Activated CD4-positive, CD25-positive, alpha-beta regulatory T cell treated with anti-CD3 and anti-CD28 coated beads, Interleukin-2, amount 50 U/mL, for 16 hours (primary cell): ENCODE results near the gene CLEC9A.
"Not testable (repeated sequence)": the region's sequence is repeated elsewhere in the genome, so short reads cannot be mapped to it uniquely, and the experiment has no call there.

Experiments used
- DNase-seq: peaks from one replicate; pipeline ENCODE4 v3.0.0-alpha.2; 2020; ENCODE audit warnings: low read depth, low spot score

The CLEC9A gene

GRCh38 chr12:10030446-10030845, at the start of gene CLEC9A:
Gene CLEC9A, plus strand, starts transcription at chr12:10030682. Its CDS starts 22,006 bp downstream, at chr12:10052688.
- no peak for DNase-seq

- DNase-seq, result no peak
Measured at GRCh38 chr12:9991876-9992275, 38.6 kb upstream of the CLEC9A start.

- DNase-seq, result no peak
Measured at GRCh38 chr12:9992296-9992695, 38.2 kb upstream of the CLEC9A start.

GRCh38 chr12:9999016-9999415, 31.5 kb upstream of the CLEC9A start, which contains the start of gene CLEC1B:
Gene CLEC1B, minus strand, starts transcription at chr12:9999121. Its CDS starts 21 bp downstream, at chr12:9999100.
- no peak for DNase-seq

GRCh38 chr12:10001171-10001776, 29.2 kb upstream of the CLEC9A start:
- DNase-seq, result no peak

GRCh38 chr12:10012630-10013330, 17.7 kb upstream of the CLEC9A start:
- no peak for DNase-seq

- DNase-seq, result no peak
Measured at GRCh38 chr12:10015450-10015849, 15.0 kb upstream of the CLEC9A start.

- DNase-seq, result no peak
Measured at GRCh38 chr12:10016881-10017280, 13.6 kb upstream of the CLEC9A start.

GRCh38 chr12:10018386-10018785, 12.1 kb upstream of the CLEC9A start:
- DNase-seq, result no peak

GRCh38 chr12:10021342-10021741, 9.1 kb upstream of the CLEC9A start:
- no peak for DNase-seq

GRCh38 chr12:10025236-10025635, 5.2 kb upstream of the CLEC9A start:
- no peak for DNase-seq

GRCh38 chr12:10026666-10027065, 3.8 kb upstream of the CLEC9A start:
- DNase-seq, result not testable (repeated sequence)

- DNase-seq, result no peak
Measured at GRCh38 chr12:10027311-10027710, 3.2 kb upstream of the CLEC9A start.

- DNase-seq, result no peak
Measured at GRCh38 chr12:10027721-10028120, 2.8 kb upstream of the CLEC9A start.

- no peak for DNase-seq
Measured at GRCh38 chr12:10031321-10031720, 839 bp downstream of the CLEC9A start.

GRCh38 chr12:10031771-10032175, 1.3 kb downstream of the CLEC9A start:
- DNase-seq, result no peak

GRCh38 chr12:10033783-10034545, 3.5 kb downstream of the CLEC9A start:
- DNase-seq, result no peak

GRCh38 chr12:10042167-10042566, 11.7 kb downstream of the CLEC9A start:
- no peak for DNase-seq

GRCh38 chr12:10048526-10048925, 18.0 kb downstream of the CLEC9A start:
- no peak for DNase-seq

GRCh38 chr12:10052193-10052913, 21.9 kb downstream of the CLEC9A start:
- DNase-seq, result no peak

- no peak for DNase-seq
Measured at GRCh38 chr12:10058387-10058786, 27.9 kb downstream of the CLEC9A start.

- no peak for DNase-seq
Measured at GRCh38 chr12:10065241-10065640, 34.8 kb downstream of the CLEC9A start.
